HG03558 (cell line): ENCODE results near the gene CRPPA.
"Not testable (repeated sequence)": the region's sequence is repeated elsewhere in the genome, so short reads cannot be mapped to it uniquely, and the experiment has no call there.

Source experiments
- ATAC-seq: cut with Tn5 transposase; IDR thresholded peaks from one replicate; pipeline ENCODE4 v1.9.1; 2021; ENCODE audit warnings: moderate number of reproducible peaks; ENCODE audit not compliant: unreplicated experiment; ENCODE audit errors: extremely low read depth

The CRPPA gene

GRCh38 chr7:16399265-16399831 is 22.0 kb downstream of the CRPPA start:
- ATAC-seq = no peak

- no peak for ATAC-seq
Observed at GRCh38 chr7:16398146-16399017, 23.0 kb downstream of the CRPPA start.

GRCh38 chr7:16397501-16398145 is 23.7 kb downstream of the CRPPA start:
- ATAC-seq = no peak

GRCh38 chr7:16396766-16397500 is 24.4 kb downstream of the CRPPA start:
- no peak for ATAC-seq

- no peak for ATAC-seq
Observed at GRCh38 chr7:16395121-16395520, 26.2 kb downstream of the CRPPA start.

- no peak for ATAC-seq
Observed at GRCh38 chr7:16393862-16394422, 27.4 kb downstream of the CRPPA start.

- no peak for ATAC-seq
Observed at GRCh38 chr7:16392990-16393523, 28.3 kb downstream of the CRPPA start.

GRCh38 chr7:16383786-16384185 is 37.6 kb downstream of the CRPPA start:
- not testable (repeated sequence) for ATAC-seq

GRCh38 chr7:16383103-16383502 is 38.2 kb downstream of the CRPPA start:
- not testable (repeated sequence) for ATAC-seq
